ENCODE results near the gene PTPN21. TPM values are rescaled to one million over a fixed set of nuclear protein-coding genes. Genes with fewer than 3 reads are reported as not detected.

Gene PTPN21
- polyA plus RNA-seq, 3 donors: not detected

DNA sequence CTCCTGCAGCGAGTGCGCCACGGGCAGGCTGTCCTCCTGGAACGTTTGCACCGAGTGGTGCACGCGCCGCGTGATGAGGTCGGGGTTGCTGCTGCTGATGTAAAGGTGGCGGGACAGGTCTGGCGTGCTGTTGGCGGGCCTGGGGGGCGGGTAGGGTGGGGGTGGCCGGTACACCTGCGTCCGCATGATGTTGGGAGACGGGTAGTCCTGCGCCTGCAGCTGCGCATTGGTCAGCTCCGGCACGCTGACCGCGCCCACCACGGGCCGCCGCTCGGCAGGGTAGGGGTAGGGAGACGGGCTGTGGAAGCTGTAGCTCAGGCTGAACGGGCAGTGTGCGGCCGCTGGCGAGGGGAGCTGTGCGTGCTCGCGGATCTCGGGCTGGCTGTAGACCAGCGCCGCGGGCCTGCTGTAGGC is 75.2 kb downstream of the PTPN21 start:
- Mint-ChIP-seq H3K27me3 (ENCODE audit: low read depth in 3 of 3) (peaks cover 0 to 9% (median 5%) of the 10 kb centered on the region in 3 donors), H3K4me3 (no peak overlapping the region), H3K36me3 (no peaks in the 10 kb centered on the region), H3K9me3 (peaks cover 3 to 19% (median 13%) of the 10 kb centered on the region in 7 donors), H3K4me1 (no peaks in the 10 kb centered on the region), H3K27ac (no peak overlapping the region)
- no peak for DNase-seq
- Histone ChIP-seq H3K4me3 (replicated peaks in 1 of 3; ENCODE audit: low read depth in 2 of 3, low read length in 3 of 3) (no peak overlapping the region), H4K20me1 (ENCODE audit: insufficient read depth, low read length) (no peaks in the 10 kb centered on the region), H2AFZ (ENCODE audit: insufficient read depth, low read depth, low read length, poor library complexity, severe bottlenecking) (no peak overlapping the region), H3K27ac (ENCODE audit: low read depth in 1 of 2, low read length in 2 of 2) (no peak overlapping the region), H3K9ac (ENCODE audit: insufficient read depth, low read length, poor library complexity, severe bottlenecking) (no peak overlapping the region), H3K27me3 (ENCODE audit: control insufficient read depth in 2 of 2, insufficient read depth in 2 of 2, low read length in 2 of 2) (no peaks in the 10 kb centered on the region), H3K79me2 (ENCODE audit: insufficient read depth, low read length) (no peaks in the 10 kb centered on the region), H3K4me1 (ENCODE audit: control insufficient read depth in 1 of 2, insufficient read depth in 2 of 2, low read length in 2 of 2) (no peaks in the 10 kb centered on the region), H3K36me3 (replicated peaks in 1 of 2; ENCODE audit: control insufficient read depth in 1 of 2, insufficient read depth in 2 of 2, low read length in 2 of 2) (no peaks in the 10 kb centered on the region), H3K9me3 (replicated peaks in 1 of 2; ENCODE audit: control insufficient read depth in 1 of 2, insufficient read depth in 1 of 2, low read length in 2 of 2) (peaks cover 0 to 17% of the 10 kb centered on the region in 2 donors), H3K4me2 (replicated peaks; ENCODE audit: extremely low read depth, low read length, poor library complexity, severe bottlenecking) (no peak overlapping the region)
- 95% methylated on average over 24 of the region's 40 CpGs for WGBS (ENCODE audit: insufficient coverage)
- no peak for TF ChIP-seq CTCF (IDR thresholded peaks at IDR 0.05)
- intact Hi-C loops (cut with micrococcal nuclease): no loop called here

DNA sequence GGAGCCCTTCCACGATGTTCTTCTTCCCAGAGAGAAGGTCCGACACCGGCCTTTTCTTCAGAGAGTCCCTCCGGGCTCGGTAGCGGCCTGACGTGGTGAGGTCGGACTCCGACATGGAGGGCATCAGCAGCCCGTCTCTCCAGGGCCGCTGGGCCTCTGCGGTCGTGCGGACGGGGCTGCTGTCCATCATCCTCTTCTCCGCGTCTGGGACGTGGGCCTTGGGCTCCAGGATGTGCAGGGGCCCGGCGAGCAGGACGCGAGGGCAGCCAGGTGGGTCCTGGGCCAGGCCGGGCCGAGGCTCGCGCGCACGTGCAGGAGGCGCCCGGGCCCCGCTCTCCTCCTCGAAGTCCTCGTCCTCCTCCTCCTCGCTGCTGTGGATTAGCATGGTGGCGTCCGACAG is 75.9 kb downstream of the PTPN21 start:
- Histone ChIP-seq H3K4me1 (ENCODE audit: control insufficient read depth in 1 of 2, insufficient read depth in 2 of 2, low read length in 2 of 2) (no peaks in the 10 kb centered on the region), H3K27me3 (ENCODE audit: control insufficient read depth in 2 of 2, insufficient read depth in 2 of 2, low read length in 2 of 2) (no peaks in the 10 kb centered on the region), H3K27ac (ENCODE audit: low read depth in 1 of 2, low read length in 2 of 2) (no peak overlapping the region), H4K20me1 (ENCODE audit: insufficient read depth, low read length) (no peaks in the 10 kb centered on the region), H3K9me3 (replicated peaks in 1 of 2; ENCODE audit: control insufficient read depth in 1 of 2, insufficient read depth in 1 of 2, low read length in 2 of 2) (peaks cover 0 to 17% of the 10 kb centered on the region in 2 donors), H3K4me3 (replicated peaks in 1 of 3; ENCODE audit: low read depth in 2 of 3, low read length in 3 of 3) (no peak overlapping the region), H3K79me2 (ENCODE audit: insufficient read depth, low read length) (no peaks in the 10 kb centered on the region), H3K4me2 (replicated peaks; ENCODE audit: extremely low read depth, low read length, poor library complexity, severe bottlenecking) (no peak overlapping the region), H3K36me3 (replicated peaks in 1 of 2; ENCODE audit: control insufficient read depth in 1 of 2, insufficient read depth in 2 of 2, low read length in 2 of 2) (no peaks in the 10 kb centered on the region), H2AFZ (ENCODE audit: insufficient read depth, low read depth, low read length, poor library complexity, severe bottlenecking) (no peak overlapping the region), H3K9ac (ENCODE audit: insufficient read depth, low read length, poor library complexity, severe bottlenecking) (no peak overlapping the region)
- 95% methylated on average over 36 of the region's 36 CpGs for WGBS (ENCODE audit: insufficient coverage)
- Mint-ChIP-seq H3K27ac (no peak overlapping the region), H3K27me3 (ENCODE audit: low read depth in 3 of 3) (peaks cover 0 to 9% (median 5%) of the 10 kb centered on the region in 3 donors), H3K9me3 (peaks cover 3 to 19% (median 13%) of the 10 kb centered on the region in 7 donors), H3K36me3 (no peaks in the 10 kb centered on the region), H3K4me1 (no peaks in the 10 kb centered on the region), H3K4me3 (no peak overlapping the region)
- intact Hi-C loops (cut with micrococcal nuclease): no loop called here
- no peak for TF ChIP-seq CTCF (IDR thresholded peaks at IDR 0.05)
- DNase-seq: no peak
